Measurements from ENCODE around the gene FAM50A.
A peak's percentile ranks its signal among the peaks of the same experiment; 100 is the strongest.

Gene FAM50A

GRCh38 chrX:154403858-154404257 lies 40.1 kb upstream of the FAM50A start:
- no peak for DNase-seq
- Mint-ChIP-seq H3K4me1 (peaks cover 22% of the 10 kb centered on the region), H3K36me3 (ENCODE audit: low read depth) (peaks cover 29% of the 10 kb centered on the region), H3K4me3 (no peak overlapping the region), H3K9me3 (peaks cover 66% of the 10 kb centered on the region), H3K27me3 (ENCODE audit: low read depth, poor library complexity) (no peaks in the 10 kb centered on the region), H3K27ac (no peak overlapping the region)
- no peak for TF ChIP-seq CTCF (IDR thresholded peaks at IDR 0.05)

DNA sequence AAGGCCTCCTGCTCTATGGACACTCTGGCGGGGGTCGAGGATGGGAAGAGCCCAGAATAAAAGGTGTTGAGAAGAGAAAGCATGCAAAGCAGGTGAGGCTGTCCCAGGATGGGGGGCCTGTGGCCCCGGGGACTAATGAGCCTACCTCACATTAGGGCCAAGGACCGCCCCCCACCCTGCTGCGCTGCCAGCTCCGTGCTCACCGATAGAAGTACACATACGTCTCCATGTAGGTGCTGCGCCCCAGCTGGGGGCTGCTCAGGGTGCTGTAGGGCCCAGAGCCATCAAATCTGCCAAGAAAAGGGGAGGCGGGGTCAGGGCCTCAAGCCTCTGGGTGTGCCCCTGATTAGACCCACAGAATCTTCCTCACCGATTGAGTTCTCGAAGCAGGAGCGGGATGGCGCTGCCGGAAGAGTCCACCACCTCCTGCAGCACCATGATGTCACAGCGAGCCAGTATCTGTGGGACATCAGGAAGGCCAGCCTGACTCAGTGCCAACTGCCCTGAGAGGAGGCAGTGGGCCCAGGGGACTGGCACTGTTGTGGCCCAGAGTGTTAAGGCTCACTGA lies 39.2 kb upstream of the FAM50A start:
- H3K9me3 Mint-ChIP-seq: peaks cover 63% of the 10 kb centered on the region
- no peak overlapping the region for H3K27ac Mint-ChIP-seq
- H3K4me3 Mint-ChIP-seq: no peak overlapping the region
- TF ChIP-seq CTCF (IDR thresholded peaks at IDR 0.05): no peak
- DNase-seq: no peak
- peaks cover 21% of the 10 kb centered on the region for H3K36me3 Mint-ChIP-seq (ENCODE audit: low read depth)
- H3K27me3 Mint-ChIP-seq (ENCODE audit: low read depth, poor library complexity): peaks cover 3% of the 10 kb centered on the region
- H3K4me1 Mint-ChIP-seq: peaks cover 22% of the 10 kb centered on the region

DNA sequence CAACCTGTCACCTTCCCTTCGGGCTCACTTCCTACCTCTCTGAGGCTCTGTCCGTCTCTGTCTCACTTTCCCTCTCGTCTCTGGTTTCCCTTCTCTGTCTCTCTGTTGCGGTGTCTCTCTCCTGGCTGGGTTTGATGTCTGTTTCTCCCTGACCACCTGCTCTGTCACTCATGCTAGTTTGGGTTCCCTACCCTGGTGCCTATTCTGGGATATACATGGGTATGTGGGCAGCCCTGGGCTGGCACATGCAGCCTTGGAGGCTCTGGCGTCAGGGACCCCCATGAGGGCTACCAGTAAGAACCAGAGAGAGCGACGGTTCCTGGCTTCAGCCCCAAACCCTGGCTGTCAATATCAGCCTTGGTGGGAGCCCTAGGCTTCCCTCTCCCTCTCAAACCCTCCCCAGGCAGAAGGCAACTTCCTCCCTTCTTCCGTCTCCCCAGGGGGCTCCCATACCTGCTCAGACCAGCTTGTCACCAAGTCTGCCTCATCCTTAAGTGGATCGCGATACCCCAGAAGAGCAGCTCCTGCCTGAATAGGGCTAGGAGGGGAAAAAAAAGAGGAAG lies 35.2 kb upstream of the FAM50A start:
- no peak for DNase-seq
- Mint-ChIP-seq H3K9me3 (peaks cover 61% of the 10 kb centered on the region), H3K4me3 (peak overlapping the region; percentile 51), H3K4me1 (peaks cover 20% of the 10 kb centered on the region), H3K36me3 (ENCODE audit: low read depth) (peaks cover 9% of the 10 kb centered on the region), H3K27ac (no peak overlapping the region), H3K27me3 (ENCODE audit: low read depth, poor library complexity) (peaks cover 3% of the 10 kb centered on the region)
- TF ChIP-seq CTCF (IDR thresholded peaks at IDR 0.05): no peak

DNA sequence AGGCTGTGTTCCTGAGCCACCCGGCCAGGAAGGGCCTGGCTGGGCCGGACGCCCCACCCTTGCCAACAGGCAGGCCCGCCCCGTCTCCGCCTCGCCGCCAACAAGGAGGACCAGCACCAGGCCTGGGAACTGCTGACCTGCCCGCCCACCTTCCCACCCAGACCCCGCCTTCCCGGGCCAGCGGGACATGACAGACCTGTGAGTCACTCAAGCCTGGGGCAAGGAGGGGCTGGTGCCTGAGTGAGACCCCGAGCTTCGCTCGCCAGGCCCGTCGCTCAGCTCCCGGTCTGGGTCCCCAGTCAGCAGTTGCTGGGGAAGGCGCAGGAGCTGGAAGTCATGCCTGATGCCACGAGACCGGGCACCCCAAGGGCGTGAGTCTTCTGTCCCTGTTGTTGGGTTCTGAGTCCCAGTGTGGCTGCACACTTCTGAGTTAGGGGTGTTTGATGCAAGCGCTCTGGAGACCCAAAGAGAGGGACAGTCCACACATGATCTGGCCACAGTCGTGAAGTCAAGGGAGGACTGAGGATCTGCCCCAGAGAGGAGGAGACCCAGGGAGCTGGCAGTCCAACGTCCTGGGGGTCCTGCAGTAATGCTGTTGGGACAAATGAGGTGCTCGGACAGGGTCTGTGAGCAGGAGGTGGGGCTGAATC lies 34.6 kb upstream of the FAM50A start, which contains the start of gene DNASE1L1:
Gene DNASE1L1 (minus strand): TSS at position 33 of the 650 bp plus-strand sequence. CDS start 3,686 bp downstream, outside the sequence.
- peak; percentile 77 for DNase-seq
- H3K27ac Mint-ChIP-seq: no peak within 1 kb of the TSS
- H3K4me3 Mint-ChIP-seq: peak within 1 kb of the TSS; percentile 71
- H3K27me3 Mint-ChIP-seq (ENCODE audit: low read depth, poor library complexity): peaks cover 3% of the 10 kb centered on the region
- peaks cover 20% of the 10 kb centered on the region for H3K4me1 Mint-ChIP-seq
- H3K9me3 Mint-ChIP-seq: peaks cover 58% of the 10 kb centered on the region
- no peak for TF ChIP-seq CTCF (IDR thresholded peaks at IDR 0.05)
- peaks cover 10% of the 10 kb centered on the region for H3K36me3 Mint-ChIP-seq (ENCODE audit: low read depth)

DNA sequence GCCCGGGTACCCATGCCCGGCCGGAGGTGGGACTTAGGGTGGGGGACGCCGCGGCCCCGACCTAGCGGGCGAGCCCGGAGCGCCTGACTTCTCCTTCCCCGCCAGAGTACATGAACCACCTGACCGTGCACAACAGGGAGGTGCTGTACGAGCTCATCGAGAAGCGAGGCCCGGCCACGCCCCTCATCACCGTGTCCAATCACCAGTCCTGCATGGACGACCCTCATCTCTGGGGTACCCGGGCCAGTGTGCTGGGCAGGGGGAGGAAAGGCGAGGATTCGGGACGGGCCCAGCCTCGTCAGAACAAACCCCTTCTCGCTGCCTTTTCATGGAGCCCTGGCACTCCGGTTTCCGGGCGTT lies 32.0 kb upstream of the FAM50A start:
- Mint-ChIP-seq H3K27ac (no peak overlapping the region), H3K4me1 (peaks cover 20% of the 10 kb centered on the region), H3K27me3 (ENCODE audit: low read depth, poor library complexity) (peaks cover 3% of the 10 kb centered on the region), H3K9me3 (peaks cover 50% of the 10 kb centered on the region), H3K4me3 (peak overlapping the region; percentile 78), H3K36me3 (ENCODE audit: low read depth) (peaks cover 15% of the 10 kb centered on the region)
- peak; percentile 72 for DNase-seq
- no peak for TF ChIP-seq CTCF (IDR thresholded peaks at IDR 0.05)
